Small intestine (tissue), 7 donors: Measurements from ENCODE around the gene CCDC77. TPM values are rescaled to one million over a fixed set of nuclear protein-coding genes. Genes with fewer than 3 reads are reported as not detected.

Source experiments
- DNase-seq, 2 donors: peaks; one replicate each; pipeline versions ENCODE4 v3.0.0 to v3.0.0-alpha.2; 2013
- FAIRE-seq: peaks from 2 replicates; lab custom pipeline; 2012; peaks lifted over from hg19 to GRCh38; lab: Jason Lieb, UNC
- H3K27ac ChIP-seq, 3 donors: one replicate each; pipeline ENCODE4 v1.5.1; 2013; ENCODE audit warnings: low read length in 2 of 3, mild to moderate bottlenecking in 2 of 3, control low read depth in 1 of 3, inconsistent platforms in 1 of 3, low read depth in 1 of 3, moderate library complexity in 1 of 3
- H3K27me3 ChIP-seq, 3 donors: one replicate each; pipeline ENCODE4 v1.6.1; 2013; ENCODE audit warnings: low read length in 3 of 3, inconsistent platforms in 1 of 3; ENCODE audit not compliant: control insufficient read depth in 3 of 3, insufficient read depth in 3 of 3
- H3K36me3 ChIP-seq, 3 donors: one replicate each; pipeline ENCODE4 v1.6.1; 2013; ENCODE audit warnings: low read length in 3 of 3, inconsistent platforms in 1 of 3, low read depth in 1 of 3, mild to moderate bottlenecking in 1 of 3, moderate library complexity in 1 of 3; ENCODE audit not compliant: control insufficient read depth in 3 of 3, insufficient read depth in 2 of 3
- H3K4me1 ChIP-seq, 3 donors: one replicate each; pipeline ENCODE4 v1.6.1; 2013; ENCODE audit warnings: low read length in 2 of 3, inconsistent platforms in 1 of 3, low read depth in 1 of 3, mild to moderate bottlenecking in 1 of 3, moderate library complexity in 1 of 3; ENCODE audit not compliant: control insufficient read depth in 3 of 3, insufficient read depth in 2 of 3
- H3K4me3 ChIP-seq, 3 donors: one replicate each; pipeline ENCODE4 v1.5.1; 2013; ENCODE audit warnings: low read length in 3 of 3, control low read depth in 1 of 3, inconsistent platforms in 1 of 3, low read depth in 1 of 3, mild to moderate bottlenecking in 1 of 3, moderate library complexity in 1 of 3
- H3K9me3 ChIP-seq, 2 donors: one replicate each; pipeline ENCODE4 v1.6.1; 2013; ENCODE audit warnings: low read depth in 1 of 2, low read length in 1 of 2; ENCODE audit not compliant: control insufficient read depth in 2 of 2, insufficient read depth in 1 of 2
- WGBS, 3 donors: extraction: QIAGEN DNeasy Blood & Tissue Kit; methylation state at CpG; one replicate each; pipeline ENCODE4 v1.1.7; 2013; 5-methylcytosine and 5-hydroxymethylcytosine counted together
- polyA plus RNA-seq, 4 donors: library from polyadenylated mRNA; stranded (reverse) in 3 of 4; unstranded in 1 of 4; fragments of 200-250 nt in 3 of 4; fragments of 120-200 nt in 1 of 4; gene quantifications; one replicate each; pipeline versions ENCODE4 v1.2.1 to v1.2.3, GENCODE V29; 2013
- donor health status: healthy with polysubstance abuse.
- donor health status: control.
- donor health status: control.
- donor health status: Bipolar disorder and iron deficiency.
- donor health status: healthy.

Gene CCDC77
- polyA plus RNA-seq, 4 donors, result 3.2 to 10.9 (median 4.3) TPM

- no peaks in the 10 kb centered on the region for H3K9me3 ChIP-seq
- no peaks in the 10 kb centered on the region for H3K36me3 ChIP-seq
- FAIRE-seq (no peak), DNase-seq (no peak)
- no peaks in the 10 kb centered on the region for H3K4me1 ChIP-seq
- H3K27me3 ChIP-seq, result no peaks in the 10 kb centered on the region
- H3K4me3 ChIP-seq, result no peak overlapping the region
- H3K27ac ChIP-seq, result no peak overlapping the region
- 91 to 97% (median 94%) methylated on average over 4 of the region's 4 CpGs for WGBS, 3 donors
These were observed 77.7 kb downstream of the CCDC77 start for GRCh38 chr12:479161-479560.

- Histone ChIP-seq H3K27ac (no peak overlapping the region), H3K4me3 (no peak overlapping the region), H3K27me3 (no peaks in the 10 kb centered on the region), H3K36me3 (no peaks in the 10 kb centered on the region), H3K4me1 (no peaks in the 10 kb centered on the region), H3K9me3 (no peaks in the 10 kb centered on the region)
- WGBS, 3 donors, result 66 to 88% (median 73%) methylated on average over 12 to 13 of the region's 13 CpGs
- FAIRE-seq (no peak), DNase-seq (no peak)
These were observed 79.7 kb downstream of the CCDC77 start for GRCh38 chr12:480831-481816.

GRCh38 chr12:482061-482460 is 80.6 kb downstream of the CCDC77 start:
- DNase-seq (no peak), FAIRE-seq (no peak)
- H3K27me3 ChIP-seq, result no peaks in the 10 kb centered on the region
- no peaks in the 10 kb centered on the region for H3K9me3 ChIP-seq
- H3K27ac ChIP-seq, result no peak overlapping the region
- no peaks in the 10 kb centered on the region for H3K4me1 ChIP-seq
- 81 to 85% (median 83%) methylated on average over 3 of the region's 3 CpGs for WGBS, 3 donors
- H3K4me3 ChIP-seq, result no peak overlapping the region
- H3K36me3 ChIP-seq, result no peaks in the 10 kb centered on the region

- Histone ChIP-seq H3K4me3 (no peak overlapping the region), H3K9me3 (peaks cover 0 to 3% of the 10 kb centered on the region in 2 donors), H3K4me1 (no peaks in the 10 kb centered on the region), H3K36me3 (no peaks in the 10 kb centered on the region), H3K27ac (no peak overlapping the region), H3K27me3 (no peaks in the 10 kb centered on the region)
- WGBS, 3 donors, result 60 to 78% (median 70%) methylated on average over 11 of the region's 11 CpGs
- no peak for DNase-seq
- no peak for FAIRE-seq
These were observed 82.7 kb downstream of the CCDC77 start for GRCh38 chr12:484096-484495.

- H3K27ac ChIP-seq, result no peak overlapping the region
- H3K9me3 ChIP-seq, result peaks cover 0 to 3% of the 10 kb centered on the region in 2 donors
- DNase-seq, result no peak
- no peaks in the 10 kb centered on the region for H3K27me3 ChIP-seq
- no peak for FAIRE-seq
- no peak overlapping the region for H3K4me3 ChIP-seq
- no peaks in the 10 kb centered on the region for H3K4me1 ChIP-seq
- H3K36me3 ChIP-seq, result no peaks in the 10 kb centered on the region
These were observed 88.8 kb downstream of the CCDC77 start for GRCh38 chr12:490260-490659.

Other genes with a start within 250 kb of the CCDC77 start
- 1 to 10 TPM in 2 of 4 donors, under 1 TPM in 2; 0.06 to 9.4 (median 1.7) TPM for gene SLC6A12, start 187.5 kb upstream of the CCDC77 start, polyA plus RNA-seq
- gene SLC6A13, start 138.8 kb upstream of the CCDC77 start, polyA plus RNA-seq, result 10 to 100 TPM in 2 of 4 donors, under 1 TPM in 2; 0.24 to 18.6 (median 5.8) TPM
- 10 to 100 TPM in 1 of 4 donors, 1 to 10 TPM in 3; 4.1 to 26.9 (median 8.0) TPM for gene KDM5A, start 12.3 kb upstream of the CCDC77 start, polyA plus RNA-seq
- 1 to 10 TPM in 2 of 4 donors, under 1 TPM in 1, not detected in 1; 0.45 to 6.6 (median 2.9) TPM for gene B4GALNT3, start 58.3 kb downstream of the CCDC77 start, polyA plus RNA-seq